ENCODE measurements around the gene TMEM63A.
"Not testable (repeated sequence)": the region's sequence is repeated elsewhere in the genome, so short reads cannot be mapped to it uniquely, and the experiment has no call there.

TMEM63A gene

DNA sequence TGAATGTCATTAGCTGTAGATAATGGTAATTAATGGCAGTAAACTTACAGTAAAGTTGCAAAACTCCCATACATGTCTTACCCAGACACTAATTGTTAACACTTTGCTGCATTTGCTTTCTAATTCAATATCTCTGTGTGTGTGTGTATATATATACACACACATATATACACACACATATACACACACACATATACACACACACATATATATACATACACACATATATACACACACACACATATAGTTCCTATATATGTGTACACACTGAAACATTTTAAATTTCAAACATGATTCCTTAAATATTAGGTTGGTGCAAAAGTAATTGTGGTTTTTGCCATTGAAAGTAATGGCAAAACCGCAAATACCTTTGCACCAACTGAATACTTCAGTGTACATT lies 75.9 kb downstream of the TMEM63A start:
- DNase-seq (ENCODE audit: low spot score): no peak
- TF ChIP-seq, protein P1, sequence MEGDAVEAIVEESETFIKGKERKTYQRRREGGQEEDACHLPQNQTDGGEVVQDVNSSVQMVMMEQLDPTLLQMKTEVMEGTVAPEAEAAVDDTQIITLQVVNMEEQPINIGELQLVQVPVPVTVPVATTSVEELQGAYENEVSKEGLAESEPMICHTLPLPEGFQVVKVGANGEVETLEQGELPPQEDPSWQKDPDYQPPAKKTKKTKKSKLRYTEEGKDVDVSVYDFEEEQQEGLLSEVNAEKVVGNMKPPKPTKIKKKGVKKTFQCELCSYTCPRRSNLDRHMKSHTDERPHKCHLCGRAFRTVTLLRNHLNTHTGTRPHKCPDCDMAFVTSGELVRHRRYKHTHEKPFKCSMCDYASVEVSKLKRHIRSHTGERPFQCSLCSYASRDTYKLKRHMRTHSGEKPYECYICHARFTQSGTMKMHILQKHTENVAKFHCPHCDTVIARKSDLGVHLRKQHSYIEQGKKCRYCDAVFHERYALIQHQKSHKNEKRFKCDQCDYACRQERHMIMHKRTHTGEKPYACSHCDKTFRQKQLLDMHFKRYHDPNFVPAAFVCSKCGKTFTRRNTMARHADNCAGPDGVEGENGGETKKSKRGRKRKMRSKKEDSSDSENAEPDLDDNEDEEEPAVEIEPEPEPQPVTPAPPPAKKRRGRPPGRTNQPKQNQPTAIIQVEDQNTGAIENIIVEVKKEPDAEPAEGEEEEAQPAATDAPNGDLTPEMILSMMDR (IDR thresholded peaks at IDR 0.05; ENCODE audit: extremely low read depth, missing control alignments): no peak

DNA sequence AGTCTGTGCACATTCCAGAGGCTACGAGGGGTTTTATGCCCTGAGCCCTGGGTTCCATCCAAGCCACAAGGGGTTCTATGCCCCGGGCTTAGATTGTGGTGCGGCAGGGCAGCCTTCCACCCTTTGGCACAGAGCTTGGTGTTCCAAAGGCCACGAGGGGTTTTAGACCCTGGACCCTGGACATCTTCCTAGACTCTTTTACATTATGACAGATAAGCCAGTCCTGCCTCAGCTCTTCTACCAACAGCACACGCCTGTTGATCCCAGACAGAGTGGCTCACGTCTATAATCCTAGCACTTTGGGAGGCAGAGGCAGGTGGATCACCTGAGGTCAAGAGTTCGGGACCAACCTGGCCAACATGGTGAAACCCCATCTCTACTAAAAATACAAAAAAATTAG lies 81.0 kb downstream of the TMEM63A start:
- not testable (repeated sequence) for DNase-seq (ENCODE audit: low spot score)

- DNase-seq (ENCODE audit: low spot score): not testable (repeated sequence)
Measured at GRCh38 chr1:225796097-225796496, 86.1 kb downstream of the TMEM63A start.
